CD4-positive, alpha-beta T cell treated with Interferon gamma for 1 hour (primary cell): Measurements from ENCODE around the gene HOXD11.

Experiments used
- DNase-seq: peaks from one replicate; pipeline ENCODE4 v3.0.0-alpha.2; 2020

HOXD11 gene

GRCh38 chr2:176094349-176094748 lies 12.7 kb upstream of the HOXD11 start:
- no peak for DNase-seq

GRCh38 chr2:176095421-176095820 lies 11.7 kb upstream of the HOXD11 start:
- no peak for DNase-seq

GRCh38 chr2:176096243-176096985 lies 10.7 kb upstream of the HOXD11 start:
- DNase-seq = no peak

GRCh38 chr2:176096986-176097819 lies 9.9 kb upstream of the HOXD11 start:
- peak; percentile 38 for DNase-seq

- DNase-seq = no peak
These were observed 9.2 kb upstream of the HOXD11 start for GRCh38 chr2:176097820-176098365.

- no peak for DNase-seq
These were observed 8.5 kb upstream of the HOXD11 start for GRCh38 chr2:176098366-176099158.

GRCh38 chr2:176099159-176099727 lies 7.8 kb upstream of the HOXD11 start:
- DNase-seq = no peak

GRCh38 chr2:176099728-176100546 lies 7.1 kb upstream of the HOXD11 start, which contains the start of gene HOXD12:
TSS of gene HOXD12 (plus strand) at chr2:176099795. CDS start at chr2:176099802, 7 bp downstream.
- no peak for DNase-seq

GRCh38 chr2:176100547-176101140 lies 6.4 kb upstream of the HOXD11 start:
- DNase-seq = no peak

- DNase-seq = no peak
These were observed 5.8 kb upstream of the HOXD11 start for GRCh38 chr2:176101216-176101830.

- no peak for DNase-seq
These were observed 5.2 kb upstream of the HOXD11 start for GRCh38 chr2:176101842-176102241.

GRCh38 chr2:176102309-176102866 lies 4.7 kb upstream of the HOXD11 start:
- DNase-seq = no peak

GRCh38 chr2:176103194-176103593 lies 3.9 kb upstream of the HOXD11 start:
- DNase-seq = no peak

GRCh38 chr2:176103742-176104315 lies 3.3 kb upstream of the HOXD11 start:
- no peak for DNase-seq

- no peak for DNase-seq
These were observed 2.6 kb upstream of the HOXD11 start for GRCh38 chr2:176104316-176105077.

- no peak for DNase-seq
These were observed 1.9 kb upstream of the HOXD11 start for GRCh38 chr2:176105078-176105729.

- DNase-seq = no peak
These were observed 1.1 kb upstream of the HOXD11 start for GRCh38 chr2:176105730-176106580.

GRCh38 chr2:176107731-176108181 lies 676 bp downstream of the HOXD11 start:
- no peak for DNase-seq
